DOHH2 (cell line): ENCODE measurements around the gene CA4.

Experiments
- CTCF ChIP-seq: fragments of 200-600 bp; sonication (generic); IDR thresholded peaks from one replicate; pipeline ENCODE4 v1.5.1; 2014; ENCODE audit warnings: antibody characterized with exemption, mild to moderate bottlenecking, low read depth, low read length; ENCODE audit not compliant: poor library complexity, severe bottlenecking
- EZH2phosphoT487 ChIP-seq: fragments of 200-600 bp; sonication (generic); IDR thresholded peaks from 2 replicates; pipeline ENCODE4 v1.6.1; 2017; ENCODE audit warnings: borderline replicate concordance, mild to moderate bottlenecking, antibody characterized with exemption, low read length, moderate library complexity, mixed read lengths

GRCh38 chr17:60193482-60193881 is 43.7 kb downstream of the CA4 start:
- no peak for TF ChIP-seq CTCF
- TF ChIP-seq EZH2phosphoT487, result no peak
